Astrocyte (in vitro differentiated cells and primary cell): ENCODE measurements around the gene NUP58. TPM values are rescaled to one million over a fixed set of nuclear protein-coding genes. Genes with fewer than 3 reads are reported as not detected.

Experiments used
- DNase-seq: peaks from one replicate; pipeline ENCODE4 v3.0.0-alpha.2; 2010; ENCODE audit warnings: low read depth
- FAIRE-seq: peaks from 2 replicates; lab custom pipeline; 2011; peaks lifted over from hg19 to GRCh38; lab: Jason Lieb, UNC
- H2AFZ ChIP-seq: 2 replicates; pipeline ENCODE4 v1.6.0; 2012; ENCODE audit warnings: low read depth, low read length, inconsistent platforms
- H3K27ac ChIP-seq: 2 replicates; pipeline ENCODE4 v1.5.1; 2011; ENCODE audit warnings: low read depth, low read length, inconsistent platforms
- H3K27me3 ChIP-seq: 2 replicates; pipeline ENCODE4 v1.6.0; 2011; ENCODE audit warnings: low read length, inconsistent platforms; ENCODE audit not compliant: insufficient read depth
- H3K36me3 ChIP-seq: 2 replicates; pipeline ENCODE4 v1.5.1; 2011; ENCODE audit warnings: low read length, inconsistent platforms; ENCODE audit not compliant: insufficient read depth
- H3K4me1 ChIP-seq: 2 replicates; pipeline ENCODE4 v1.5.1; 2011; ENCODE audit warnings: low read length, inconsistent platforms; ENCODE audit not compliant: insufficient read depth
- H3K4me2 ChIP-seq: 2 replicates; pipeline ENCODE4 v1.6.0; 2012; ENCODE audit warnings: low read length, inconsistent platforms
- H3K4me3 ChIP-seq: 2 replicates; pipeline ENCODE4 v1.5.1; 2011; ENCODE audit warnings: low read depth, mild to moderate bottlenecking, low read length, inconsistent platforms; ENCODE audit not compliant: insufficient read depth
- H3K79me2 ChIP-seq: 2 replicates; pipeline ENCODE4 v1.6.0; 2012; ENCODE audit warnings: mild to moderate bottlenecking, low read length, inconsistent platforms; ENCODE audit not compliant: insufficient read depth
- H3K9ac ChIP-seq: 2 replicates; pipeline ENCODE4 v1.6.0; 2012; ENCODE audit warnings: mild to moderate bottlenecking, low read length, inconsistent platforms
- H3K9me3 ChIP-seq: 2 replicates; pipeline ENCODE4 v1.5.1; 2012; ENCODE audit warnings: low read depth, mild to moderate bottlenecking, low read length, inconsistent platforms; ENCODE audit not compliant: insufficient read depth
- H4K20me1 ChIP-seq: 2 replicates; pipeline ENCODE4 v1.6.0; 2012; ENCODE audit warnings: low read length, inconsistent platforms; ENCODE audit not compliant: insufficient read depth
- H3K27ac Mint-ChIP-seq: one replicate; pipeline ENCODE4 v1.8.0; 2021; ENCODE audit warnings: mild to moderate bottlenecking, mixed read lengths; ENCODE audit not compliant: unreplicated experiment
- H3K27me3 Mint-ChIP-seq: one replicate; pipeline ENCODE4 v1.8.0; 2021; ENCODE audit warnings: low read depth, mixed read lengths; ENCODE audit not compliant: unreplicated experiment
- H3K36me3 Mint-ChIP-seq: one replicate; pipeline ENCODE4 v1.8.0; 2021; ENCODE audit warnings: low read depth, mixed read lengths; ENCODE audit not compliant: unreplicated experiment
- H3K4me1 Mint-ChIP-seq: one replicate; pipeline ENCODE4 v1.8.0; 2021; ENCODE audit warnings: low read depth, mixed read lengths; ENCODE audit not compliant: unreplicated experiment
- H3K4me3 Mint-ChIP-seq: one replicate; pipeline ENCODE4 v1.8.0; 2021; ENCODE audit warnings: mild to moderate bottlenecking, moderate library complexity, mixed read lengths; ENCODE audit not compliant: unreplicated experiment
- H3K9me3 Mint-ChIP-seq: one replicate; pipeline ENCODE4 v1.8.0; 2021; ENCODE audit warnings: mild to moderate bottlenecking, mixed read lengths; ENCODE audit not compliant: unreplicated experiment
- EZH2 ChIP-seq: IDR thresholded peaks from 2 replicates; pipeline ENCODE4 v1.6.1; 2012; ENCODE audit warnings: mild to moderate bottlenecking, low read length, inconsistent platforms; ENCODE audit not compliant: insufficient read depth
- total RNA-seq: library from RNA; stranded (reverse); gene quantifications from 2 replicates; pipeline ENCODE4 v1.2.1, GENCODE V29; 2021
- TF ChIP-seq, protein P1 (sequence below): IDR thresholded peaks from 2 replicates; pipeline ENCODE4 v1.5.1; 2011; ENCODE audit warnings: low read depth, mild to moderate bottlenecking, inconsistent platforms, low read length, moderate library complexity; ENCODE audit not compliant: insufficient read depth

NUP58 gene
- total RNA-seq, 1 donor from 2014 or later = 53.2 TPM

- no peaks in the 10 kb centered on the region for H3K4me1 ChIP-seq
- peak overlapping the region; percentile 60 for H2AFZ ChIP-seq
- H3K36me3 Mint-ChIP-seq = no peaks in the 10 kb centered on the region
- no peak overlapping the region for H3K27ac Mint-ChIP-seq
- H3K4me1 Mint-ChIP-seq = no peaks in the 10 kb centered on the region
- no peak overlapping the region for H3K27ac ChIP-seq
- H3K27me3 ChIP-seq = peaks cover 56% of the 10 kb centered on the region
- peak overlapping the region; percentile 85 for H3K4me2 ChIP-seq
- no peaks in the 10 kb centered on the region for H4K20me1 ChIP-seq
- H3K27me3 Mint-ChIP-seq = peaks cover 40% of the 10 kb centered on the region
- H3K4me3 ChIP-seq = peak overlapping the region; percentile 44
- no peaks in the 10 kb centered on the region for H3K79me2 ChIP-seq
- H3K9ac ChIP-seq = no peak overlapping the region
- no peak for DNase-seq
- FAIRE-seq = no peak
- no peaks in the 10 kb centered on the region for H3K36me3 ChIP-seq
- H3K9me3 ChIP-seq = peaks cover 3% of the 10 kb centered on the region
- TF ChIP-seq EZH2 = peak; percentile 85
- TF ChIP-seq, protein P1, sequence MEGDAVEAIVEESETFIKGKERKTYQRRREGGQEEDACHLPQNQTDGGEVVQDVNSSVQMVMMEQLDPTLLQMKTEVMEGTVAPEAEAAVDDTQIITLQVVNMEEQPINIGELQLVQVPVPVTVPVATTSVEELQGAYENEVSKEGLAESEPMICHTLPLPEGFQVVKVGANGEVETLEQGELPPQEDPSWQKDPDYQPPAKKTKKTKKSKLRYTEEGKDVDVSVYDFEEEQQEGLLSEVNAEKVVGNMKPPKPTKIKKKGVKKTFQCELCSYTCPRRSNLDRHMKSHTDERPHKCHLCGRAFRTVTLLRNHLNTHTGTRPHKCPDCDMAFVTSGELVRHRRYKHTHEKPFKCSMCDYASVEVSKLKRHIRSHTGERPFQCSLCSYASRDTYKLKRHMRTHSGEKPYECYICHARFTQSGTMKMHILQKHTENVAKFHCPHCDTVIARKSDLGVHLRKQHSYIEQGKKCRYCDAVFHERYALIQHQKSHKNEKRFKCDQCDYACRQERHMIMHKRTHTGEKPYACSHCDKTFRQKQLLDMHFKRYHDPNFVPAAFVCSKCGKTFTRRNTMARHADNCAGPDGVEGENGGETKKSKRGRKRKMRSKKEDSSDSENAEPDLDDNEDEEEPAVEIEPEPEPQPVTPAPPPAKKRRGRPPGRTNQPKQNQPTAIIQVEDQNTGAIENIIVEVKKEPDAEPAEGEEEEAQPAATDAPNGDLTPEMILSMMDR = no peak
- H3K9me3 Mint-ChIP-seq = peaks cover 3% of the 10 kb centered on the region
- peak overlapping the region; percentile 72 for H3K4me3 Mint-ChIP-seq
Measured at GRCh38 chr13:25372284-25373081, 71.1 kb downstream of the NUP58 start.

DNA sequence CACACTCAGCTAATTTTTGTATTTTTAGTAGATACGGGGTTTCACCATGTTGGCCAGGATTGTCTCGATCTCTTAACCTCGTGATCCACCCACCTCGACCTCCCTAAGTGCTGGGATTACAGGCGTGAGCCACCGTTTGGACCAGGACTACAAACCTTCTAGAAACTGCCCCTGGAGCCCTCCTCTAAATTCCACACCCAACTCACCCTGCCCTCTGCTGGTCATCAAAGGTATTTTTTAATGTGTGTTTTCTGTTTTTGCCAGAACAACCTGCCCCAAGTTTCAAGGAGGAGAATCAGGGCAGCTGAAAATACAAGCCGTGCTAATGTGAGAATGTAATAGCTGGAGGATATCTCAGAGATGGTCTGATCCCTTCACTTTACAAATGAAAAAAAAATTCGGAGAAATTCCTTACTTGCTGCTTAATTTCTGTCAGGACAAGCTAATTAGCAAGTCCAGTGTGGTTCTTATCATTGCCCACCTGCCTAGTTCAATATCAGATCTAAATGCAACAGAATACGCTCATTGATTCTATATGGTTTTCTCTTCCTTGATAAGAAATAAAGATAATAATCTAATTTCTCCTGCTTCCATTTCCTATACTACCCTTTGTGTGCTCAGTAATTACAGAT, 74.4 kb downstream of the NUP58 start:
- no peak for FAIRE-seq
- peaks cover 2% of the 10 kb centered on the region for H3K4me1 Mint-ChIP-seq
- no peak overlapping the region for H3K9ac ChIP-seq
- no peak overlapping the region for H3K27ac Mint-ChIP-seq
- H3K4me2 ChIP-seq = no peak overlapping the region
- DNase-seq = no peak
- peaks cover 29% of the 10 kb centered on the region for H3K27me3 Mint-ChIP-seq
- H3K36me3 ChIP-seq = no peaks in the 10 kb centered on the region
- TF ChIP-seq, protein P1 = peak; percentile 59
- TF ChIP-seq EZH2 = no peak
- H3K4me3 ChIP-seq = no peak overlapping the region
- H3K9me3 Mint-ChIP-seq = peaks cover 3% of the 10 kb centered on the region
- no peaks in the 10 kb centered on the region for H3K4me1 ChIP-seq
- H3K36me3 Mint-ChIP-seq = no peaks in the 10 kb centered on the region
- no peak overlapping the region for H3K27ac ChIP-seq
- no peaks in the 10 kb centered on the region for H3K79me2 ChIP-seq
- H3K27me3 ChIP-seq = peaks cover 38% of the 10 kb centered on the region
- no peak overlapping the region for H2AFZ ChIP-seq
- H3K4me3 Mint-ChIP-seq = no peak overlapping the region
- peaks cover 3% of the 10 kb centered on the region for H3K9me3 ChIP-seq
- H4K20me1 ChIP-seq = no peaks in the 10 kb centered on the region
